CD4-positive, alpha-beta T cell (primary cell): ENCODE results near the gene HS2ST1. TPM values are rescaled to one million over a fixed set of nuclear protein-coding genes. Genes with fewer than 3 reads are reported as not detected.

Source experiments
- ATAC-seq: fragments of 200-7000 bp; cut with Tn5 transposase; one replicate; pipeline ENCODE4 v1.10.0; 2022; ENCODE audit warnings: mild to moderate bottlenecking; ENCODE audit not compliant: poor library complexity
- CTCF ChIA-PET: fragments of 350-600 bp; sonication (Branson Sonifier 250); formaldehyde crosslinking; loops from one replicate; lab custom pipeline; 2021; ENCODE audit warnings: antibody characterized with exemption, inconsistent platforms; lab: Charles Lee
- POLR2A ChIA-PET: fragments of 350-600 bp; sonication (Branson Sonifier 250); formaldehyde crosslinking; loops from one replicate; lab custom pipeline; 2021; ENCODE audit warnings: antibody characterized with exemption, inconsistent platforms; lab: Charles Lee
- DNase-seq, 14 experiments: peaks; one replicate each; pipeline ENCODE4 v3.0.0-alpha.2; 2013 to 2020; ENCODE audit warnings: mixed read lengths in 2 of 14
- H3K27ac ChIP-seq, 2 donors: one replicate each; pipeline versions ENCODE4 v1.5.1 to v1.7.0; 2013; ENCODE audit warnings: low read length in 2 of 2, low read depth in 1 of 2, mild to moderate bottlenecking in 1 of 2
- H3K27me3 ChIP-seq, 2 experiments: 1 replicate in 1 of 2; 2 replicates in 1 of 2; pipeline versions ENCODE4 v1.6.1 to v1.7.0; 2013; ENCODE audit warnings: low read length in 2 of 2, control low read depth in 1 of 2, mild to moderate bottlenecking in 1 of 2, moderate library complexity in 1 of 2; ENCODE audit not compliant: insufficient read depth in 2 of 2, control insufficient read depth in 1 of 2
- H3K36me3 ChIP-seq: one replicate; pipeline ENCODE4 v1.6.1; 2013; ENCODE audit warnings: low read length, control low read depth; ENCODE audit not compliant: insufficient read depth
- H3K4me1 ChIP-seq: one replicate; pipeline ENCODE4 v1.6.1; 2013; ENCODE audit warnings: low read length, control low read depth; ENCODE audit not compliant: insufficient read depth
- H3K4me3 ChIP-seq: one replicate; pipeline ENCODE4 v1.5.1; 2013; ENCODE audit warnings: mild to moderate bottlenecking, low read length, moderate library complexity
- H3K9me3 ChIP-seq, 2 experiments: 1 replicate in 1 of 2; 2 replicates in 1 of 2; pipeline versions ENCODE4 v1.6.1 to v1.7.0; 2013; ENCODE audit warnings: low read length in 2 of 2, mild to moderate bottlenecking in 2 of 2, control low read depth in 1 of 2, moderate library complexity in 1 of 2; ENCODE audit not compliant: control insufficient read depth in 1 of 2, insufficient read depth in 1 of 2
- H3K27ac Mint-ChIP-seq: one replicate; pipeline ENCODE4 v1.8.0; 2020; ENCODE audit warnings: mixed read lengths
- H3K27me3 Mint-ChIP-seq: one replicate; pipeline ENCODE4 v1.8.0; 2021; ENCODE audit warnings: mixed read lengths
- H3K36me3 Mint-ChIP-seq: one replicate; pipeline ENCODE4 v1.8.0; 2021; ENCODE audit warnings: low read depth, mixed read lengths
- H3K4me1 Mint-ChIP-seq: one replicate; pipeline ENCODE4 v1.8.0; 2021; ENCODE audit warnings: low read depth, mixed read lengths
- H3K4me3 Mint-ChIP-seq: one replicate; pipeline ENCODE4 v1.8.0; 2020; ENCODE audit warnings: mild to moderate bottlenecking, mixed read lengths
- H3K9me3 Mint-ChIP-seq: one replicate; pipeline ENCODE4 v1.8.0; 2020; ENCODE audit warnings: mixed read lengths
- intact Hi-C, 2 experiments: fragments of 100-400 bp; cut with DNase I in 1 of 2; cut with micrococcal nuclease in 1 of 2; formaldehyde crosslinking; loops; one replicate each; pipeline versions ENCODE4 v1.15.1 to v1.9.0; 2023 to 2025; cut with DNase I, micrococcal nuclease
- total RNA-seq, 174 experiments: library from RNA in 2 of 174; stranded (reverse) in 2 of 174; gene quantifications; one replicate each; pipeline ENCODE4 v1.2.3 and lab custom pipeline; 2021 to 2026
- TF ChIP-seq, protein P1 (sequence below): fragments of 200-600 bp; IDR thresholded peaks from one replicate; pipeline ENCODE4 v1.8.0; 2022; ENCODE audit warnings: antibody characterized with exemption, mild to moderate bottlenecking

The HS2ST1 gene
- total RNA-seq, 2 experiments from 2014 or later, result 6.7 to 6.9 TPM

GRCh38 chr1:86938450-86938849, 24.0 kb downstream of the HS2ST1 start:
- ChIA-PET POLR2A (no interaction called here), CTCF (no interaction called here)
- no peak for DNase-seq
- Mint-ChIP-seq H3K9me3 (no peaks in the 10 kb centered on the region), H3K36me3 (no peaks in the 10 kb centered on the region), H3K4me1 (peaks cover 15% of the 10 kb centered on the region), H3K4me3 (no peak overlapping the region), H3K27me3 (no peaks in the 10 kb centered on the region), H3K27ac (no peak overlapping the region)
- H3K36me3 ChIP-seq, result no peaks in the 10 kb centered on the region
- H3K4me1 ChIP-seq, result no peaks in the 10 kb centered on the region
- no peak overlapping the region for H3K27ac ChIP-seq
- H3K27me3 ChIP-seq, result no peaks in the 10 kb centered on the region
- no peak for ATAC-seq
- TF ChIP-seq, protein P1, sequence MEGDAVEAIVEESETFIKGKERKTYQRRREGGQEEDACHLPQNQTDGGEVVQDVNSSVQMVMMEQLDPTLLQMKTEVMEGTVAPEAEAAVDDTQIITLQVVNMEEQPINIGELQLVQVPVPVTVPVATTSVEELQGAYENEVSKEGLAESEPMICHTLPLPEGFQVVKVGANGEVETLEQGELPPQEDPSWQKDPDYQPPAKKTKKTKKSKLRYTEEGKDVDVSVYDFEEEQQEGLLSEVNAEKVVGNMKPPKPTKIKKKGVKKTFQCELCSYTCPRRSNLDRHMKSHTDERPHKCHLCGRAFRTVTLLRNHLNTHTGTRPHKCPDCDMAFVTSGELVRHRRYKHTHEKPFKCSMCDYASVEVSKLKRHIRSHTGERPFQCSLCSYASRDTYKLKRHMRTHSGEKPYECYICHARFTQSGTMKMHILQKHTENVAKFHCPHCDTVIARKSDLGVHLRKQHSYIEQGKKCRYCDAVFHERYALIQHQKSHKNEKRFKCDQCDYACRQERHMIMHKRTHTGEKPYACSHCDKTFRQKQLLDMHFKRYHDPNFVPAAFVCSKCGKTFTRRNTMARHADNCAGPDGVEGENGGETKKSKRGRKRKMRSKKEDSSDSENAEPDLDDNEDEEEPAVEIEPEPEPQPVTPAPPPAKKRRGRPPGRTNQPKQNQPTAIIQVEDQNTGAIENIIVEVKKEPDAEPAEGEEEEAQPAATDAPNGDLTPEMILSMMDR, result no peak
- no peak overlapping the region for H3K4me3 ChIP-seq
- intact Hi-C loops, result no loop called here
- no peaks in the 10 kb centered on the region for H3K9me3 ChIP-seq

DNA sequence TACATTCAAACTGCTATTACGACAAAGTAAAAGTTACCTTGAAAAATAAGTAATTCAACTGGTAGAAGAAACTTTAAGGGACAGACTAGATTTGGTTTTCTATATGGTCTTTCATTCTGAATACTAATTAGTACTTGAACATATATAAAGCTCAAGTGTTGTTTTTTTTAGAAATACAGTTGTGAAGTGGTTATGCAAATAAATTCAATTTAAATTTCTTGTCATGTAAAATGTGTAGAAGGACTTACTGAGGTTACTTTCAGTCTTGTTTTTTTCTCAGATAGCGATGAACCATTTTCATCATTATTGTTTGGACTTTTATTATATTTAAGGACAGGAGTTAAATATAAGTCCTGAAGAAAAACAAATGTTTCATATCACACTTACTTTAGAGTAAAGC, 24.4 kb downstream of the HS2ST1 start:
- DNase-seq, result no peak
- no peaks in the 10 kb centered on the region for H3K27me3 ChIP-seq
- H3K4me3 ChIP-seq, result no peak overlapping the region
- no peaks in the 10 kb centered on the region for H3K4me1 ChIP-seq
- Mint-ChIP-seq H3K4me1 (peaks cover 11% of the 10 kb centered on the region), H3K27me3 (no peaks in the 10 kb centered on the region), H3K4me3 (no peak overlapping the region), H3K9me3 (no peaks in the 10 kb centered on the region), H3K36me3 (no peaks in the 10 kb centered on the region), H3K27ac (no peak overlapping the region)
- TF ChIP-seq, protein P1, result no peak
- intact Hi-C loops, result no loop called here
- no peak for ATAC-seq
- no peaks in the 10 kb centered on the region for H3K9me3 ChIP-seq
- ChIA-PET POLR2A (no interaction called here), CTCF (no interaction called here)
- no peak overlapping the region for H3K27ac ChIP-seq
- no peaks in the 10 kb centered on the region for H3K36me3 ChIP-seq

DNA sequence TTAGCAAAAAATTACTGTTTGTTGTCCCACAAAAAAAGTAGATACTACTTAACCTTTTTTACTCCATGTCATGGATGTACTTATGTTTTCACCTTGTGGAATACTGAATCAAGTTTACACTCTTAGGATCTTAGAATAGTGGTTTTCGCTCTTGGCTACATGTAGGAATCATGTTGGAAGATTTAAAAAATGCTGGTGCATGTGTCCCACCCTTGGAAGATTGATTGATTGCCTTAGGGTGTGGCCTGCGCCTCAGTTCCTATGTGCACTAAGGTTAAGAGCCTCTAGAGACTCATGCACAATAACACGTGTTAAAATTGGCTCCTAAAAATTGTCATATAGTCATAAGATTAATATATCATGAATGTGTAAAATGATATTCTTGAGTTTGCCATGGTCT, 25.0 kb downstream of the HS2ST1 start:
- H3K4me3 Mint-ChIP-seq, result no peak overlapping the region
- no peaks in the 10 kb centered on the region for H3K27me3 ChIP-seq
- no peaks in the 10 kb centered on the region for H3K4me1 ChIP-seq
- TF ChIP-seq, protein P1, result no peak
- no peak overlapping the region for H3K27ac ChIP-seq
- H3K4me3 ChIP-seq, result no peak overlapping the region
- H3K36me3 ChIP-seq, result no peaks in the 10 kb centered on the region
- H3K9me3 Mint-ChIP-seq, result no peaks in the 10 kb centered on the region
- ATAC-seq (no peak), DNase-seq (no peak)
- ChIA-PET CTCF (no interaction called here), POLR2A (no interaction called here)
- no peaks in the 10 kb centered on the region for H3K27me3 Mint-ChIP-seq
- H3K4me1 Mint-ChIP-seq, result peaks cover 6% of the 10 kb centered on the region
- H3K9me3 ChIP-seq, result no peaks in the 10 kb centered on the region
- H3K36me3 Mint-ChIP-seq, result no peaks in the 10 kb centered on the region
- no peak overlapping the region for H3K27ac Mint-ChIP-seq
- intact Hi-C loops, result no loop called here
